HCT116 (cell line): ENCODE measurements around the gene CEP70.
"Not testable (repeated sequence)": the region's sequence is repeated elsewhere in the genome, so short reads cannot be mapped to it uniquely, and the experiment has no call there.

Experiments
- EZH2 ChIP-seq: fragments of 200-600 bp; sonication (generic); IDR thresholded peaks from 2 replicates; pipeline ENCODE4 v1.6.1; 2017; ENCODE audit warnings: antibody characterized with exemption, mixed run types
- POLR2A ChIP-seq: IDR thresholded peaks from 2 replicates; pipeline ENCODE4 v1.7.0; 2011; ENCODE audit warnings: borderline replicate concordance; ENCODE audit not compliant: insufficient read depth, insufficient read length; ENCODE audit errors: extremely low read depth
- RAD21 ChIP-seq: IDR thresholded peaks from 2 replicates; pipeline ENCODE4 v1.6.1; 2012; ENCODE audit warnings: low read depth, mild to moderate bottlenecking
- TF ChIP-seq, protein P1 (sequence below), 3 experiments: fragments of 200-600 bp in 1 of 3; sonication (generic) in 1 of 3; IDR thresholded peaks in 2 of 3; conservative IDR thresholded peaks in 1 of 3; 2 replicates each; pipeline ENCODE4 v1.5.1; 2012 to 2017; ENCODE audit warnings: low read depth in 2 of 3, low read length in 2 of 3, antibody characterized with exemption in 1 of 3, borderline replicate concordance in 1 of 3, control low read depth in 1 of 3, mild to moderate bottlenecking in 1 of 3, mixed read lengths in 1 of 3, mixed run types in 1 of 3, moderate library complexity in 1 of 3; ENCODE audit not compliant: insufficient read depth in 1 of 3
- TF ChIP-seq, protein P2 (sequence below): IDR thresholded peaks from 2 replicates; pipeline ENCODE4 v1.6.1; 2012
- TF ChIP-seq, protein P3 (sequence below): IDR thresholded peaks from 2 replicates; pipeline ENCODE4 v1.6.1; 2012

DNA sequence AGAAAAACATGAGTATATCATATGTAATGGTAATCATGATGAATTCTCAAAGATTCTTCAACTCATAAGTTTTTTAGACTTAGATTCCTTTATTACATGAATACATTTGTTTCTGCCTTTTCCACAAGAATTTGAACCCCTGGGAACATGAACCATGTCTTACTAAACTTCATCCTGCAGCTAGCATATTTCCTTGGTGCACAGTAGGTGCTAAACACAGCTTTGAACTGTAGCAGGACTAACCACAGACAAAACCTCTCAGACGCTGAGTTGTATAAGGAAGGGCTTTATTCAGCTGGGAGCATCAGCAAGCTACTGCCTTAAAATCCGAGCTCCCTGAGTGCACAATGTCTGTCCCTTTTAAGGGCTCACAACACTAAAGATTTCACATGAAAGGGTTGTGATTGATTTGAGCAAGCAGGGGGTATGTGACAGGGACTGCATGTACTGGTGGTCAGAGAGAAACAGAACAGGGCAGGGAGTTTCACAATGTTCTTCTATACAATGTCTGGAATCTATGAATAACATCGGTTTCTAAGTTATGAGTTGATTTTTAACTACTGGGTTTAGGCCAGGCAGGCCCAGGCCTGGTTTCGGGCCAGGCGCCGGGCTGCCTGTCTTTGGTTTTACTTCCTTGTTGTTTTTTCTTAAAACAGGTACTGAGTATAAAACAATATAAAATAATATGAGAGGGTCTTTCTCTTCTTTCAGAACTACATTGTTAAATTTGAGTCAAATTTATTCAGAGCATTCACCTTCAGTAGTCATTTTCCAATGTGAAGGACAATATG is 3.3 kb upstream of the CEP70 start:
- not testable (repeated sequence) for TF ChIP-seq RAD21, POLR2A, EZH2
- TF ChIP-seq, protein P1, sequence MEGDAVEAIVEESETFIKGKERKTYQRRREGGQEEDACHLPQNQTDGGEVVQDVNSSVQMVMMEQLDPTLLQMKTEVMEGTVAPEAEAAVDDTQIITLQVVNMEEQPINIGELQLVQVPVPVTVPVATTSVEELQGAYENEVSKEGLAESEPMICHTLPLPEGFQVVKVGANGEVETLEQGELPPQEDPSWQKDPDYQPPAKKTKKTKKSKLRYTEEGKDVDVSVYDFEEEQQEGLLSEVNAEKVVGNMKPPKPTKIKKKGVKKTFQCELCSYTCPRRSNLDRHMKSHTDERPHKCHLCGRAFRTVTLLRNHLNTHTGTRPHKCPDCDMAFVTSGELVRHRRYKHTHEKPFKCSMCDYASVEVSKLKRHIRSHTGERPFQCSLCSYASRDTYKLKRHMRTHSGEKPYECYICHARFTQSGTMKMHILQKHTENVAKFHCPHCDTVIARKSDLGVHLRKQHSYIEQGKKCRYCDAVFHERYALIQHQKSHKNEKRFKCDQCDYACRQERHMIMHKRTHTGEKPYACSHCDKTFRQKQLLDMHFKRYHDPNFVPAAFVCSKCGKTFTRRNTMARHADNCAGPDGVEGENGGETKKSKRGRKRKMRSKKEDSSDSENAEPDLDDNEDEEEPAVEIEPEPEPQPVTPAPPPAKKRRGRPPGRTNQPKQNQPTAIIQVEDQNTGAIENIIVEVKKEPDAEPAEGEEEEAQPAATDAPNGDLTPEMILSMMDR (IDR thresholded peaks at IDR 0.05 in 2 of 3, conservative IDR thresholded peaks at IDR 0.05 in 1 of 3; ENCODE audit: borderline replicate concordance in 1 of 3, insufficient read depth in 1 of 3, low read depth in 2 of 3, low read length in 2 of 3) = not testable (repeated sequence)
- TF ChIP-seq, protein P2, sequence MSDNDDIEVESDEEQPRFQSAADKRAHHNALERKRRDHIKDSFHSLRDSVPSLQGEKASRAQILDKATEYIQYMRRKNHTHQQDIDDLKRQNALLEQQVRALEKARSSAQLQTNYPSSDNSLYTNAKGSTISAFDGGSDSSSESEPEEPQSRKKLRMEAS = not testable (repeated sequence)
- TF ChIP-seq, protein P3, sequence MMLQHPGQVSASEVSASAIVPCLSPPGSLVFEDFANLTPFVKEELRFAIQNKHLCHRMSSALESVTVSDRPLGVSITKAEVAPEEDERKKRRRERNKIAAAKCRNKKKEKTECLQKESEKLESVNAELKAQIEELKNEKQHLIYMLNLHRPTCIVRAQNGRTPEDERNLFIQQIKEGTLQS = not testable (repeated sequence)
